Muscle layer of colon (tissue), 2 donors: Measurements from ENCODE around the gene LMO2.
"Not testable (repeated sequence)": the region's sequence is repeated elsewhere in the genome, so short reads cannot be mapped to it uniquely, and the experiment has no call there.

Experiments
- H3K27ac ChIP-seq: one replicate; pipeline ENCODE4 v1.7.0; 2013; ENCODE audit warnings: low read depth, mild to moderate bottlenecking, low read length, moderate library complexity
- H3K27me3 ChIP-seq, 2 donors: one replicate each; pipeline ENCODE4 v1.7.0; 2013; ENCODE audit warnings: low read length in 2 of 2, mild to moderate bottlenecking in 2 of 2; ENCODE audit not compliant: insufficient read depth in 2 of 2, control insufficient read depth in 1 of 2
- H3K36me3 ChIP-seq: one replicate; pipeline ENCODE4 v1.7.0; 2013; ENCODE audit warnings: mild to moderate bottlenecking, low read length; ENCODE audit not compliant: insufficient read depth
- H3K4me1 ChIP-seq: one replicate; pipeline ENCODE4 v1.7.0; 2013; ENCODE audit warnings: mild to moderate bottlenecking, low read length; ENCODE audit not compliant: insufficient read depth
- H3K4me3 ChIP-seq, 2 donors: one replicate each; pipeline ENCODE4 v1.7.0; 2013; ENCODE audit warnings: low read length in 2 of 2, low read depth in 1 of 2, mild to moderate bottlenecking in 1 of 2, moderate library complexity in 1 of 2
- H3K9ac ChIP-seq: one replicate; pipeline ENCODE4 v1.7.0; 2013; ENCODE audit warnings: low read length
- H3K9me3 ChIP-seq: one replicate; pipeline ENCODE4 v1.7.0; 2013; ENCODE audit warnings: mild to moderate bottlenecking, low read length
- donor health status: abdominal sarcoma.
- donor health status: Adenocarcinoma of cecum.

Gene LMO2

GRCh38 chr11:33891714-33892327 is at the start of gene LMO2:
LMO2 (minus strand) TSS chr11:33892076; CDS start chr11:33869716, 22,360 bp downstream.
- Histone ChIP-seq H3K9me3 (no peaks in the 10 kb centered on the region), H3K4me3 (no peak within 1 kb of the TSS), H3K9ac (no peak within 1 kb of the TSS), H3K27me3 (no peaks in the 10 kb centered on the region), H3K4me1 (no peaks in the 10 kb centered on the region), H3K27ac (no peak within 1 kb of the TSS), H3K36me3 (no peaks in the 10 kb centered on the region)

GRCh38 chr11:33940538-33940815 is 48.6 kb upstream of the LMO2 start:
- H3K27ac ChIP-seq, result no peak overlapping the region
- H3K4me1 ChIP-seq, result peaks cover 5% of the 10 kb centered on the region
- no peaks in the 10 kb centered on the region for H3K36me3 ChIP-seq

GRCh38 chr11:33936725-33937604 is 45.1 kb upstream of the LMO2 start:
- no peaks in the 10 kb centered on the region for H3K27me3 ChIP-seq
- H3K36me3 ChIP-seq, result no peaks in the 10 kb centered on the region
- peaks cover 5% of the 10 kb centered on the region for H3K4me1 ChIP-seq
- no peak overlapping the region for H3K9ac ChIP-seq
- H3K9me3 ChIP-seq, result no peaks in the 10 kb centered on the region
- H3K27ac ChIP-seq, result no peak overlapping the region
- no peak overlapping the region for H3K4me3 ChIP-seq

More at GRCh38 chr11:33940538-33940815, 48.6 kb upstream of the LMO2 start:
- Histone ChIP-seq H3K27me3 (no peaks in the 10 kb centered on the region), H3K9ac (no peak overlapping the region), H3K9me3 (no peaks in the 10 kb centered on the region), H3K4me3 (no peak overlapping the region)

GRCh38 chr11:33935461-33936456 is 43.9 kb upstream of the LMO2 start:
- H3K27ac ChIP-seq, result no peak overlapping the region
- H3K36me3 ChIP-seq, result no peaks in the 10 kb centered on the region
- no peaks in the 10 kb centered on the region for H3K27me3 ChIP-seq
- H3K4me1 ChIP-seq, result peaks cover 13% of the 10 kb centered on the region
- no peaks in the 10 kb centered on the region for H3K9me3 ChIP-seq
- no peak overlapping the region for H3K9ac ChIP-seq
- no peak overlapping the region for H3K4me3 ChIP-seq

GRCh38 chr11:33935005-33935404 is 43.1 kb upstream of the LMO2 start:
- Histone ChIP-seq H3K9me3 (no peaks in the 10 kb centered on the region), H3K4me1 (peaks cover 17% of the 10 kb centered on the region), H3K9ac (no peak overlapping the region), H3K27ac (no peak overlapping the region), H3K36me3 (no peaks in the 10 kb centered on the region), H3K27me3 (no peaks in the 10 kb centered on the region), H3K4me3 (no peak overlapping the region)

- Histone ChIP-seq H3K4me1 (peaks cover 17% of the 10 kb centered on the region), H3K27ac (no peak overlapping the region), H3K36me3 (no peaks in the 10 kb centered on the region), H3K9ac (no peak overlapping the region), H3K27me3 (no peaks in the 10 kb centered on the region), H3K9me3 (no peaks in the 10 kb centered on the region), H3K4me3 (no peak overlapping the region)
These were observed 42.6 kb upstream of the LMO2 start for GRCh38 chr11:33934450-33934849.

GRCh38 chr11:33933602-33934001 is 41.7 kb upstream of the LMO2 start:
- peaks cover 17% of the 10 kb centered on the region for H3K4me1 ChIP-seq
- no peaks in the 10 kb centered on the region for H3K9me3 ChIP-seq
- H3K27me3 ChIP-seq, result no peaks in the 10 kb centered on the region
- H3K9ac ChIP-seq, result no peak overlapping the region
- H3K4me3 ChIP-seq, result no peak overlapping the region
- H3K36me3 ChIP-seq, result no peaks in the 10 kb centered on the region
- H3K27ac ChIP-seq, result no peak overlapping the region

GRCh38 chr11:33932721-33933120 is 40.8 kb upstream of the LMO2 start:
- Histone ChIP-seq H3K4me1 (peaks cover 17% of the 10 kb centered on the region), H3K9me3 (no peaks in the 10 kb centered on the region)

GRCh38 chr11:33931739-33932366 is 40.0 kb upstream of the LMO2 start:
- not testable (repeated sequence) for H3K9ac ChIP-seq, H3K27ac ChIP-seq, H3K4me3 ChIP-seq, H3K36me3 ChIP-seq, H3K27me3 ChIP-seq, H3K9me3 ChIP-seq
- peaks cover 15% of the 10 kb centered on the region for H3K4me1 ChIP-seq

More at GRCh38 chr11:33932721-33933120, 40.8 kb upstream of the LMO2 start:
- H3K27me3 ChIP-seq, result no peaks in the 10 kb centered on the region
- no peak overlapping the region for H3K27ac ChIP-seq
- no peaks in the 10 kb centered on the region for H3K36me3 ChIP-seq
- no peak overlapping the region for H3K9ac ChIP-seq
- no peak overlapping the region for H3K4me3 ChIP-seq

- peak overlapping the region; percentile 30 for H3K27ac ChIP-seq
- peaks cover 12% of the 10 kb centered on the region for H3K4me1 ChIP-seq
- H3K36me3 ChIP-seq, result no peaks in the 10 kb centered on the region
- H3K9ac ChIP-seq, result no peak overlapping the region
- H3K4me3 ChIP-seq, result no peak overlapping the region
- no peaks in the 10 kb centered on the region for H3K9me3 ChIP-seq
- H3K27me3 ChIP-seq, result no peaks in the 10 kb centered on the region
These were observed 39.2 kb upstream of the LMO2 start for GRCh38 chr11:33931067-33931466.
